OCI-LY1 (cell line): ENCODE data around the gene PITPNM3.

Experiments used
- H2AFZ ChIP-seq: fragments of 200-600 bp; sonication (generic), shearing (Covaris generic); 2 replicates; pipeline ENCODE4 v1.6.0; 2014; ENCODE audit warnings: antibody characterized with exemption, mild to moderate bottlenecking, low read length
- H3F3A ChIP-seq: fragments of 200-600 bp; sonication (generic), shearing (Covaris generic); 2 replicates; pipeline ENCODE4 v1.6.0; 2014; ENCODE audit warnings: mild to moderate bottlenecking, antibody characterized with exemption, low read length, moderate library complexity; ENCODE audit not compliant: insufficient read depth
- H3K27ac ChIP-seq: fragments of 200-600 bp; sonication (generic); 2 replicates; pipeline ENCODE4 v1.5.1; 2014; ENCODE audit warnings: low read length, mixed run types, mild to moderate bottlenecking, low read depth; ENCODE audit not compliant: poor library complexity, severe bottlenecking
- H3K27me3 ChIP-seq: fragments of 200-600 bp; sonication (generic); 2 replicates; pipeline ENCODE4 v1.6.0; 2014; ENCODE audit warnings: antibody characterized with exemption, mild to moderate bottlenecking, low read length, moderate library complexity; ENCODE audit not compliant: insufficient read depth
- H3K36me3 ChIP-seq: fragments of 200-600 bp; sonication (generic); 2 replicates; pipeline ENCODE4 v1.6.1; 2014; ENCODE audit warnings: mild to moderate bottlenecking, antibody characterized with exemption, low read length, moderate library complexity, mixed read lengths; ENCODE audit not compliant: insufficient read depth
- H3K4me1 ChIP-seq: fragments of 200-600 bp; sonication (generic); 2 replicates; pipeline ENCODE4 v1.5.1; 2014; ENCODE audit warnings: mild to moderate bottlenecking, low read length, moderate library complexity; ENCODE audit not compliant: insufficient read depth, severe bottlenecking
- H3K4me2 ChIP-seq: fragments of 200-600 bp; sonication (generic), shearing (Covaris generic); 2 replicates; pipeline ENCODE4 v1.6.1; 2014; ENCODE audit warnings: low read length
- H3K4me3 ChIP-seq: fragments of 200-600 bp; sonication (generic); 2 replicates; pipeline ENCODE4 v1.5.1; 2014; ENCODE audit warnings: low read length, low read depth, mild to moderate bottlenecking, mixed read lengths; ENCODE audit not compliant: poor library complexity, severe bottlenecking
- H3K79me2 ChIP-seq: fragments of 200-600 bp; shearing (Covaris generic); 2 replicates; pipeline ENCODE4 v1.6.1; 2016; ENCODE audit warnings: mixed run types, low read length, mixed read lengths; ENCODE audit not compliant: insufficient read depth
- H3K9ac ChIP-seq: fragments of 200-600 bp; sonication (generic), shearing (Covaris generic); 2 replicates; pipeline ENCODE4 v1.6.1; 2014; ENCODE audit warnings: mild to moderate bottlenecking, low read length, mixed read lengths
- H3K9me2 ChIP-seq: fragments of 200-600 bp; sonication (generic), shearing (Covaris generic); 2 replicates; pipeline ENCODE4 v1.6.1; 2014; ENCODE audit warnings: low read depth, mild to moderate bottlenecking, low read length, mixed read lengths
- H3K9me3 ChIP-seq: fragments of 200-600 bp; shearing (Covaris generic); 2 replicates; pipeline ENCODE4 v1.6.1; 2014; ENCODE audit warnings: low read length, mixed read lengths
- H4K20me1 ChIP-seq: fragments of 200-600 bp; sonication (generic), shearing (Covaris generic); 2 replicates; pipeline ENCODE4 v1.6.0; 2016; ENCODE audit warnings: mild to moderate bottlenecking, low read length; ENCODE audit not compliant: insufficient read depth
- CTCF ChIP-seq: fragments of 200-600 bp; sonication (generic), shearing (Covaris generic); IDR thresholded peaks from 2 replicates; pipeline ENCODE4 v1.5.1; 2017; ENCODE audit warnings: mild to moderate bottlenecking, antibody characterized with exemption, low read length, moderate library complexity, mixed read lengths
- EZH2 ChIP-seq: fragments of 200-600 bp; sonication (generic), shearing (Covaris generic); IDR thresholded peaks from 2 replicates; pipeline ENCODE4 v1.8.0; 2017; ENCODE audit warnings: borderline replicate concordance, mixed run types, mild to moderate bottlenecking, antibody characterized with exemption, low read length, moderate library complexity, mixed read lengths

Gene PITPNM3

DNA sequence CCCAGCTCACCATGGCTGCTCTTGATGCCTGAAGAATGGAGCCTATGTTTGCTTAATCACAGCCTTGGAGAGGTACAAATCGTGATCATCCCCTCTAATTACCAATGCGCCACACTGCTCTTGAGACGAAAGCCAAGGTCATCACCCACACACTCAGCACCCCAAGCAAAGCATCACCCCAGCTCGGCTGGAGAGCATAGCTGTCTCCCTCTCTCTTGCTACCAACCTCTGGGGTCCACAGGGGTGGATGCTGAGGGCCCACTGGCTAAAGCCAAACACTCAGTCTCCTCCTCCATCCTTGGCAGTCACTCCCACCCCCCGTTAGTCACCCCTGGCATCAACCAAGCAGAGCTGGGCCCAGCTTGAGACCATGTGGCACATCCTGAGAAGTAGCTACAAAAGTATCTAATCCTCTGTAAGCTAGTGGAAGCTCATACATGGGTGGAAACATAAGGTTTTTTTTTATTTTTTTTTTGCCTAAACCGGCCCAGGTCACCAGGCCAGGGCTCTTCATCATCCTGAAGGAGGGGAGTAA is 67.3 kb downstream of the PITPNM3 start:
- no peak overlapping the region for H3K9ac ChIP-seq
- H3K27ac ChIP-seq: no peak overlapping the region
- H3K4me1 ChIP-seq: no peaks in the 10 kb centered on the region
- TF ChIP-seq EZH2: no peak
- no peak for TF ChIP-seq CTCF
- no peaks in the 10 kb centered on the region for H3K9me3 ChIP-seq
- H3F3A ChIP-seq: no peaks in the 10 kb centered on the region
- no peaks in the 10 kb centered on the region for H3K36me3 ChIP-seq
- H3K4me3 ChIP-seq: no peak overlapping the region
- H2AFZ ChIP-seq: no peak overlapping the region
- H3K27me3 ChIP-seq: no peaks in the 10 kb centered on the region; the same call in 1 of the 2 replicates
- no peaks in the 10 kb centered on the region for H3K79me2 ChIP-seq
- no peaks in the 10 kb centered on the region for H3K9me2 ChIP-seq
- H4K20me1 ChIP-seq: no peaks in the 10 kb centered on the region
- H3K4me2 ChIP-seq: no peak overlapping the region

- no peaks in the 10 kb centered on the region for H3K36me3 ChIP-seq
- TF ChIP-seq CTCF (no peak), EZH2 (no peak)
- no peaks in the 10 kb centered on the region for H4K20me1 ChIP-seq
- H3K4me1 ChIP-seq: no peaks in the 10 kb centered on the region
- no peaks in the 10 kb centered on the region for H3K79me2 ChIP-seq
- H2AFZ ChIP-seq: no peak overlapping the region
- no peak overlapping the region for H3K27ac ChIP-seq
- H3F3A ChIP-seq: no peaks in the 10 kb centered on the region
- no peak overlapping the region for H3K4me2 ChIP-seq
- no peak overlapping the region for H3K9ac ChIP-seq
- H3K9me3 ChIP-seq: no peaks in the 10 kb centered on the region
- no peaks in the 10 kb centered on the region for H3K9me2 ChIP-seq
- H3K27me3 ChIP-seq: no peaks in the 10 kb centered on the region; the same call in 1 of the 2 replicates
- H3K4me3 ChIP-seq: no peak overlapping the region
Measured at GRCh38 chr17:6488008-6488539, 68.3 kb downstream of the PITPNM3 start.

DNA sequence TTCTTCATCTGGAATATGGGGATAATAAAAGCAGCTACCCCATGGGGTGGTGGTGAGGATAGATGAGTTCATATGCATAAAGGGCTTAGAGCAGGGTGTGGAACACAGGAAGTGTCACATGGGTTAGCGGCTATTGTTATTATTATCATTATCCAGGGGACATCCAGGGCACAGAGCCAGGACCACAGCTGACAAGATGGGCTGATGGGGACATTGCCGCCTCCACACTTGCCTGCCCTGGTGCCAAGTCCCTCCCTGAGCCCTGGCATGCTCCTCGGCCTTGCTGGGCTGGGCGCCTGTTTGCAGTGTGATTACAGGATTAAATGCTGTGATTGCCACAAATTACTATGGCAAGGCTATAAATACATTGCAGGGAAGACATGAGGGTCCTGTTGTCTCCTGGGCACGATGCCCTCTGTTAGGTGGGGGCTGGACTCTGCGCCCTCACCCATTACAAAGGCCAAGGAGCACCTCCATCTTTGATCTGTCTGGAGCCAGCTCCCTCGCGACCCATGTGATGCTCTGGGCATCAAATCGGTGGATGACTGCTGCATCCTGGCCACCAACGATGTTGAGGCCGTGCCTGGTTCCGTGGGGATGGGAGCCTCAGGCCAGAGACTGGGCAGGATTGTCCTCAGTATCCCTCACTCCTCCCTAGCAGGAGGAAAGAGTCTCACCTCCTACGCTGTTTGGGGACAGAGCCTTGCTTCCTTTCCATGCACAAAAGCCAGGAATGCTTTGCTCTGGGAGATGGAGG is 68.9 kb downstream of the PITPNM3 start:
- Histone ChIP-seq H3F3A (no peaks in the 10 kb centered on the region), H3K79me2 (no peaks in the 10 kb centered on the region), H3K4me3 (no peak overlapping the region), H3K9me2 (no peaks in the 10 kb centered on the region), H3K27me3 (no peaks in the 10 kb centered on the region; the same call in 1 of the 2 replicates), H3K9me3 (no peaks in the 10 kb centered on the region), H3K9ac (no peak overlapping the region), H3K4me1 (no peaks in the 10 kb centered on the region), H3K4me2 (no peak overlapping the region), H3K27ac (no peak overlapping the region), H4K20me1 (no peaks in the 10 kb centered on the region), H3K36me3 (no peaks in the 10 kb centered on the region), H2AFZ (no peak overlapping the region)
- TF ChIP-seq EZH2: no peak
- no peak for TF ChIP-seq CTCF
